ENCODE data around the gene MRPL47.

MRPL47 gene

GRCh38 chr3:179590669-179591068 is 13.8 kb downstream of the MRPL47 start:
- DNase-seq, result no peak

- no peak for DNase-seq
Measured at GRCh38 chr3:179589143-179589542, 15.3 kb downstream of the MRPL47 start.

- DNase-seq, result no peak
Measured at GRCh38 chr3:179580992-179581391, 23.4 kb downstream of the MRPL47 start.

GRCh38 chr3:179565496-179565895 is 38.9 kb downstream of the MRPL47 start:
- no peak for DNase-seq

- DNase-seq, result peak; percentile 77
Measured at GRCh38 chr3:179563271-179563783, 41.1 kb downstream of the MRPL47 start.

- DNase-seq, result peak; percentile 99
Measured at GRCh38 chr3:179562591-179563270, 41.7 kb downstream of the MRPL47 start, which contains the start of gene ACTL6A. TSS of gene ACTL6A (plus strand) at chr3:179562926. CDS start at chr3:179563093, 167 bp downstream.

- DNase-seq, result no peak
Measured at GRCh38 chr3:179560791-179561190, 43.6 kb downstream of the MRPL47 start.

- DNase-seq, result peak; percentile 42
Measured at GRCh38 chr3:179558742-179559364, 45.6 kb downstream of the MRPL47 start.

- DNase-seq, result no peak
Measured at GRCh38 chr3:179551349-179552105, 52.9 kb downstream of the MRPL47 start.

- DNase-seq, result no peak
Measured at GRCh38 chr3:179546814-179547241, 57.6 kb downstream of the MRPL47 start.

GRCh38 chr3:179544981-179545645 is 59.3 kb downstream of the MRPL47 start:
- no peak for DNase-seq

GRCh38 chr3:179542375-179542774 is 62.1 kb downstream of the MRPL47 start:
- no peak for DNase-seq

- no peak for DNase-seq
Measured at GRCh38 chr3:179541596-179541995, 62.8 kb downstream of the MRPL47 start.

GRCh38 chr3:179541094-179541493 is 63.3 kb downstream of the MRPL47 start:
- no peak for DNase-seq

Data from stimulated activated CD4-positive, alpha-beta T cell treated with anti-CD3 and anti-CD28 coated beads, Interleukin-4, amount 100 ng/mL, for 24 hours (primary cell).